GM12801 (cell line): ENCODE measurements around the gene HNF4A.

Source experiments
- CTCF ChIP-seq: IDR thresholded peaks from one replicate; pipeline ENCODE4 v1.5.1; 2011; ENCODE audit warnings: control low read depth; ENCODE audit not compliant: insufficient read length; ENCODE audit errors: extremely low read depth

HNF4A gene

GRCh38 chr20:44467289-44467883 lies 111.9 kb downstream of the HNF4A start:
- no peak for TF ChIP-seq CTCF

GRCh38 chr20:44468044-44468782 lies 112.7 kb downstream of the HNF4A start:
- no peak for TF ChIP-seq CTCF

GRCh38 chr20:44470327-44470726 lies 114.8 kb downstream of the HNF4A start:
- TF ChIP-seq CTCF, result no peak

- no peak for TF ChIP-seq CTCF
Measured at GRCh38 chr20:44471481-44471882, 116.0 kb downstream of the HNF4A start.

- TF ChIP-seq CTCF, result no peak
Measured at GRCh38 chr20:44475372-44475693, 119.8 kb downstream of the HNF4A start.

GRCh38 chr20:44475694-44476560 lies 120.4 kb downstream of the HNF4A start, which contains the start of gene TTPAL:
Gene TTPAL, plus strand, starts transcription at chr20:44475874. Its CDS starts 4,126 bp downstream, at chr20:44480000.
- TF ChIP-seq CTCF, result no peak

GRCh38 chr20:44477151-44477550 lies 121.7 kb downstream of the HNF4A start:
- TF ChIP-seq CTCF, result no peak
